HG03025 (cell line): ENCODE measurements around the gene TERT.

Source experiments
- ATAC-seq: cut with Tn5 transposase; IDR thresholded peaks from one replicate; pipeline ENCODE4 v1.9.1; 2021; ENCODE audit warnings: mild to moderate bottlenecking, moderate library complexity; ENCODE audit not compliant: unreplicated experiment, low FRiP score

The TERT gene

DNA sequence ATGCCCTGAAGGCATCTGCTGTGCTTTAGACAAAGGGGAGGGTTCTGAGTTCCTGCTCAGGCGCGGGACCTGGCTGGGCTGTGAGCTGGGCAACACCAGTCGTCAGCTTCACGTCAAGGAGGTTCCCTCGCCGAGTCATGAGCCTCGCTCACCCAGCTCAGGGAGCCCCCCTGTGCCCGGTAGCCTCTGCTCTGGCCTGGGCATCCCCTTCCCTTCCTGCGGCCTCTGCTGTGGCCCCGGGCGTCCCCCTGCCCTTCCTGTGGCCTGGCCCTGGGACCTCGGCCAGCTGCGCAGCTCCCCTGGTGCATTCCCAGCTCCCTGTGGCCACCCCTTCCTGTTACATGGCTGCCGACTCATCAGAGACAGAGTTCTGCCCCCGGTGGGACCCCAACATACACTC is 29.8 kb downstream of the TERT start:
- no peak for ATAC-seq

DNA sequence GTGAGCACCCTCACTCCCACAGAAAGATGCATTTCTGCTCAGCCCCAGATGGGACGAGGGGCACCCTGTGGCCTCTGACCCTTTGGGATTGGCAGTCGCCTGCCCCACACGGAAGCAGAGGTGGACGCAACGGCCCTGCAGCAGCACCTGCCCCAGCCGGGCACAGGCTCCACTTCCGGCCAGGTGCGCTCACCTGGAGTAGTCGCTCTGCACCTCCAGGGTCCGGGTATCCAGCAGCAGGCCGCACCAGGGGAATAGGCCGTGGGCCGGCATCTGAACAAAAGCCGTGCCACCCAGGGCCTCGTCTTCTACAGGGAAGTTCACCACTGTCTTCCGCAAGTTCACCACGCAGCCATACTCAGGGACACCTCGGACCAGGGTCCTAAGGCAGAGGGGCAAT is 30.7 kb downstream of the TERT start:
- ATAC-seq, result no peak

DNA sequence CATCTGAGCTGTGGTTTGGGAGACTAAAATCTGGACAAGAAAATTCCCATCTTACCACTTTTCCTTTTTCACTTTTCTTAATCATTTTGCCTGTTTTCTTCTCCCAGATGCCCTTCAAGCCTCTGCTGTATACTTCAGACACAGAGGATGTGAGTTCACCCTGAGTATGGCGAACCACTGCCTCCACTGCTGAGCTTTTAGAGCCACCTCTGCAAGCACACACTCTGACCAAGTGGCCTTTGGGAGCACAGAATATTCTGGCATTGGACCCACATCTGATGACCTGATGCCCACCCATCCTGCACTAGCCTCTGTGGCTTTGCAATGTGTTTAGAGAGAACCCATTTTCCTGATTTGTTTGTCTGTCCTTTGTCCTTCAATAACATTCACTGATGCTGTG is 32.5 kb downstream of the TERT start:
- ATAC-seq, result no peak

DNA sequence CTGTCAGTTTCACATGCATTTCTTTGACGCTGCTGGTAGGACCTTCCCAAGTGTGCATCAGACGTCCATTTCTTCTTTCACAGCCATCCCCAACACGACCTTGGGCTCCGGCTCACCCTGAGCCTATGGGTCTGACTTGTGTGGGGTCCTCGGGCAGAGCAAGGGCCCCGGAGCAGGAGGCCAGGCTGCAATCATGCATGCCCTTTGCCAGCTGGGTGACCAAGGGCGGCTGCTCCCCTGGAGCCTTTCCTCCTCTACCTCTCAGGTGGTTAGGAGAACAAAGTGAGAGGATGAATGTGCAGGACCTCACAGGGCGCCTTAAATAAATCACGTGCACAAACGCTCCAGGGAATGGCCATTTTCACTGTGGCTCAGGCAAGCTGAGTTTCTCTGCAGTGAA is 33.2 kb downstream of the TERT start:
- ATAC-seq, result no peak

DNA sequence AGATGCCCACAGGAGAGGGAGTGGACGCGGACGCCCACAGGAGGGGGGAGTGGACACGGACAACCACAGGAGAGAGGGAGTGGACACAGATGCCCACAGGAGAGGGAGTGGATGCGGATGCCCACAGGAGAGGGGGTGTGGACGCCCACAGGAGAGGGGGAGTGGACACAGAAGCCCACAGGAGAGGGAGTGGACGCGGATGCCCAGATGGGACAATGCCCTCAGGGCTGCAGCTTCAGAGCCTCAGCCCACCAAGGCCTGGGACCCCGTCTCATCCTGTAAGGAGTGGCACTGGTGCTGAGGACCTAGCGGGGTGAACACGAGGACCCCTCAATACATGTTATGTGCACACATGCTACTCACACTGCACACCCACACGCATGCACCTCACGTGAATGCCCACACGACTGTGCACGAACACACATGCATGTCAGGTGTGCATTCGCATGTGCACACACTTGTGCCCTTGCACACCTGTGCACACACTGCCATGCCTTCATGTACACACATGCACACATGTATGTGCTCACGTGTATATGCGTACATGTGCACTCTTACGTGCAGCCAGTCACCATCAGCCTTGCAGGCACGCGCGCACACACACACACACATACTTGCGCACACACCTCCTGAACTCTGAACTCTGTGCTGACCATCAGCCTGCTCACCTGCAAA is 34.9 kb downstream of the TERT start:
- no peak for ATAC-seq

GRCh38 chr5:1257841-1258240 is 37.0 kb downstream of the TERT start:
- ATAC-seq, result no peak

DNA sequence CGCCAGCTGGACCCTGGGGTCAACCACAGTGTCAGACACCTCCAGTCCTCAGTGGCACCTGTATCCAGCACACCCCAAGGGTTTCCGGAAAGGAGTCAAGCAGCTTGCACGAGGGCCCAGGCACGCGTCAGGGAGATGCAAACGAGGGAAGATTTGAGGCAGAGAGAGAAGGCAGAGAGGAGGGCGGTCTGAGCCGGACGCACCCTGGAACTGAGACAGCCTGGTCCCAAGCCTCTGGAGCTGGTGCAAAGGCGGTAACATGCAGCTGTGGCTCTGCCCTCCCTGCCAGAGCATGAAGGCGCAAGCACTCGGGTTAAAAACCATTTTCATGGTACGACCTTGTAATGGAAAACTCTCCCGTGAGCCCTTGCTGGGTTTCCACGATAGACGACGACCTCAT is 37.5 kb downstream of the TERT start:
- no peak for ATAC-seq

DNA sequence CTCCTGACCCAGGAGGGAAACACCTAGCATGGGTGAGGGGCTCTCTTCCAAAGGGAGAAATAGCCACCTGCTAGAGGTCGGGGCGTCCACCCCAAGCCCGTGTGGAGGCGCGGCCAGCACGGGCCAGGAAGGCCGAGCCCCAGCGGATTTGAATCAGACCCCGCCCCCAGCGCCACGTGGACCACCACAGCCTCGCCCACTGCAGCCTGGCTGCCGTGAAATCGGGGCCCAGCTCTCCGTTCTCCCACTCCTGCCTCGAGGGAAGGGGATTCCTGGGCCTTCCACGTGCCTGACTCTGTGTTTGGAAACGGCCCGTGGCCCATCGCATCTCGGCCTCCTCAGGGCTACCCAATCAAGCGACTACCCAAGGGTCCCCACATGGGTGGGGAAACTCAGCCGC is 38.1 kb downstream of the TERT start:
- no peak for ATAC-seq

GRCh38 chr5:1255081-1255561 is 39.7 kb downstream of the TERT start:
- ATAC-seq, result no peak

DNA sequence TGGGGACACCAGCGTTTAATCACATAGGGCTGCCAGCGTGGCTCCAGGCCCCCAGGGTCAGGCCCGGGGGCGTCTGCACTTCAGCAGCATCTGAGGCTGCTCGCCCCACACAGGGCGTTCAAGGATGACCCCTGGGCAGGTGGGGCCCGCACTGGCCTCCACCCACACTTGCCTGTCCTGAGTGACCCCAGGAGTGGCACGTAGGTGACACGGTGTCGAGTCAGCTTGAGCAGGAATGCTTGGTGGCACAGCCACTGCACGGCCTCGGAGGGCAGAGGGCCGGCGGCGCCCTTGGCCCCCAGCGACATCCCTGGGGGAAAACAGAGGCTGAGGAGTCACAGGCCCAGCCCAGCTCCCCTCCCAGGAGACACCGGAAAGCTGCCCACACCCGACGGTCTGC is 40.7 kb downstream of the TERT start:
- ATAC-seq, result no peak

DNA sequence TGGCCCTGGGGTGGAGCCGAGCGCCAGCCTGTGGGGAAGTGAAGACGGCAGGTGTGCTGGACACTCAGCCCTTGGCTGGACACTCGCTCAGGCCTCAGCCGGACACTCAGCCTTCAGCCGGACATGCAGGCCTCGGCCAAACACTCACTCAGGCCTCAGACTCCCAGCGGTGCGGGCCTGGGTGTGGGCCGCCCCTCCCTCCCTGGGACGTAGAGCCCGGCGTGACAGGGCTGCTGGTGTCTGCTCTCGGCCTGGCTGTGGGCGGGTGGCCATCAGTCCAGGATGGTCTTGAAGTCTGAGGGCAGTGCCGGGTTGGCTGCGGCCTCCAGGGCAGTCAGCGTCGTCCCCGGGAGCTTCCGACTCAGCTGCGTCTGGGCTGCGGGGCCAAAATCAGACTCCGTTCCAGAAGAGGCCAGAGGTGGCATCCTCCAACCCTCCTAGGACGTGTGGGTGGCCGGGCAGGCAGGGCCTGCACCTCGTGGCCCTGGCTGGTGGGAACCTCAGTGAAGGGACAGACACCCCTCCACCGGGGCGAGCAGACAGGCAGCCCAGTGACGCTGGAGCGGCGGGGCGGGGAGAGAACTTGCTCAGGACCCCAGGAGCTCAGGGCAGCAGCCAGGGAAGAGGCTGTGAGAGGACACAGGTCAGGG is 41.3 kb downstream of the TERT start:
- ATAC-seq, result no peak

GRCh38 chr5:1252681-1253080 is 42.2 kb downstream of the TERT start:
- ATAC-seq, result no peak

DNA sequence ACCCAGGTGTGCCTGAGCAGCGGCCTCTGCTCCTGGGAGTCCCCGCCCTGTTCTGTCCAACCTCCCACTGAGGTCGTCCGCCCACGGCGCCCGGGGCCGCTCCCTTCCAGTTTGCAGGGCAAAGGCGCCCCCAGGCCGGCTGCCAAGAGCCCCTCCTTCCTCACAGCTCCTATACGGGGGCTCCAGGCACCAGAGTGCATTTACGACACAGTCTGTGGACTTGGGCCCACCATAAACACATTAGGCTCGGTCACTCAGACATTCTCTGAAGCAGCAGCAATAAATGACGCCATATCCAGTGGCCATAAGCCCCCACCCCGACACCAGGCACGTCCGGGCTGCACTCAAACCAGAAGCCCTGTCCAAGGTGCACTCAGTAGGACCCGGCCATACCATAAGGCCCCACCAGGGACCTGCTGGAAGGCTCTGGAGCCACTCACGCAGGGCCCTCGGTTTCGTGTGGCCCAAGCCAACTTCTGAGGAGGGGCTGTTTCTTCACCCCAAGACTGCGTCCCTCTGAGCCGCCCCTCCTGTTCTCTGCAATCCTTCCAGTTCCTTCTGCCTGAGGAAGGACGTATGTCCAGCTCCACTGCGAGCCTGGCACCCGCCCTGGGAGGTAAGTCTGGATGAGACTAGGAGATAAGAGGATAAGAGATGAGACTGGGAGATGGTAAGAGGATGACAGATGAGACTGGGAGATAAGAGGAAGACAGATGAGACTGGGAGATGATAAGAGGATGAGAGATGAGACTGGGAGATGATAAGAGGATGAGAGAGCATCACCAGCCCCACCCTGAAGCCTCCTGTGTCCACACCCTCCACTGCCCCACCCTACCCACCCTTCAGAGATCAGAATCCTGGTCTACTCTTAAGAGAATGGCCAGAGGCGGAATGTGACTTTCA is 42.9 kb downstream of the TERT start:
- ATAC-seq, result no peak

- ATAC-seq, result no peak
These were observed 45.2 kb downstream of the TERT start for GRCh38 chr5:1249366-1250280.

- ATAC-seq, result no peak
These were observed 47.1 kb downstream of the TERT start for GRCh38 chr5:1247811-1248210.

DNA sequence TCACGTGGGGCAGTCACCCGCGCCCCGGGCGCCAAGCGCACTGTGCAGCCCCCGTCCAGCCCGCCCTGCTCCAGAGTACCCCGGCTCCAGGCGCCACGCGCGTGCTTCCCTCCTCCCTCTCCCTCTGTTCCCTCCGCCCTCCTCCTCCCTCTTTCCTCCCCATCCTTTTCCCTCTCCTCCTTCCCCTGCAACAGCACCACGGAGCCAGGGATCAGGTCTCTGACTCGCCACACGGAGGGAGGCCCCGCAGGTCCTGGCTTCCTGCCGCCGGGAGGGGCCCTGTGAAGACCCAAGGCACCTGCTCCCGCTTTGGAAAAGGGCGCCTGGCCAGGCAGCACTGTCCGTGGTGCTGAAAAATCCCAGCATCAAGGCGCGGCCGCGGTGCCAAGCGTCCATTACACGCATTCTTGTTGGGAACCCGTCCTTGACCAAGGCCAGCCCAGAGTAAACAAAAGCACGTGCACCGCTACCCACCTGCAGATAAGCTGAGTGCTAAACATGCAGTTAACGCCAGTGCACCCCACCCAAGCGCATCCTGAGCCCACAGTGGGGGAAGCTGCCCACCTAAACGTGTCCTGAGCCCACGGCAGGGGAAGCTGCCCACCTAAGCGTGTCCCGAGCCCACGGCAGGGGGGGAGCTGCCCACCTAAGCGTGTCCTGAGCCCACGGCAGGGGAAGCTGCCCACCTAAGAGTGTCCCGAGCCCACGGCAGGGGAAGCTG is 48.0 kb downstream of the TERT start:
- ATAC-seq, result no peak

- ATAC-seq, result no peak
These were observed 48.8 kb downstream of the TERT start for GRCh38 chr5:1245905-1246576.

GRCh38 chr5:1244976-1245375 is 49.9 kb downstream of the TERT start:
- no peak for ATAC-seq

DNA sequence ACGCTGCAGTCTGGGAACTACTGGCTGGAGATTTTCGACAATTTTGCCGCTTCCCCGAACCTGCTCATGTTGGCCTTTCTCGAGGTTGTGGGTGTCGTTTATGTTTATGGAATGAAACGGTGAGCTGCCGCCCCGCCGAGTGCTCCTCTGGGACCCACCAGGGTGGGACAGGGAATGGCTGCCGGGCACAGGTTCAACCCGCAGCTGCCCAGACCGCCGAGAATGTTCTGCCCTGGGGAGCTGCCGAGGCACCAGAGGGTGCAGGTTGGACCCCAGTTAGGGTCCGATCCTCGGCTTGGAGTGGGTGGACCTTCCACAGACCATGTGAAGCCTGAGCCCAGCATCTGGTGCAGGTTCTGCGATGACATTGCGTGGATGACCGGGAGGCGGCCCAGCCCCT is 50.6 kb downstream of the TERT start:
- ATAC-seq, result no peak
